Skeletal muscle satellite cell (primary cell): ENCODE results near the gene CTIF.

Experiments used
- H3K27me3 ChIP-seq: 2 replicates; pipeline ENCODE4 v1.7.0; 2013; ENCODE audit warnings: low read length; ENCODE audit not compliant: control insufficient read depth, insufficient read depth
- H3K36me3 ChIP-seq: 2 replicates; pipeline ENCODE4 v1.7.0; 2013; ENCODE audit warnings: mild to moderate bottlenecking, control low read depth, low read length; ENCODE audit not compliant: insufficient read depth
- H3K4me1 ChIP-seq: 2 replicates; pipeline ENCODE4 v1.7.0; 2013; ENCODE audit warnings: low read length; ENCODE audit not compliant: control insufficient read depth, insufficient read depth
- H3K4me2 ChIP-seq: 2 replicates; pipeline ENCODE4 v1.7.0; 2013; ENCODE audit warnings: mild to moderate bottlenecking, low read length
- H3K4me3 ChIP-seq: 2 replicates; pipeline ENCODE4 v1.7.0; 2013; ENCODE audit warnings: low read length
- H3K9ac ChIP-seq: 2 replicates; pipeline ENCODE4 v1.7.0; 2013; ENCODE audit warnings: mild to moderate bottlenecking, low read depth, low read length, moderate library complexity
- H3K9me3 ChIP-seq: replicated peaks from 2 replicates; pipeline ENCODE4 v1.7.0; 2013; ENCODE audit warnings: mild to moderate bottlenecking, control low read depth, low read length

CTIF gene

DNA sequence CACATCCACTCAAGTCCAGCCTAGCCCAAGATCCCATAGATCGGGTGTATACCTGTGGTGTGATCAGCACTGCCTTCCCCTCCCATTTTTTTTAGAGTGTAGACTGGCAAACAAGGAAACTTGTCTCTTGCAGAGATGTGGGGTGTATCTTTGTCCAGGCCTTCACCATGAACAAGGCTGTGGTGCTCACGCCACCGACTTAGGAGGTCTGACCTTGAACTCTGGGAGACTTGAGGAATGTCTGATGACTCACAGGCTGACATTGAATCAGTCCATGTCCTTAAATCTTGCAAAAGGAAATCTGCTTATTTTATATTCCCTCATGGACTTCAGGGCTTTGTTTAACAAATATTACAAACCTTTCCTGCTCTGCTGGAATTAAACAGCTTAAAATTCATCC, 4.5 kb upstream of the CTIF start:
- no peak overlapping the region for H3K4me3 ChIP-seq
- H3K9me3 ChIP-seq: no peaks in the 10 kb centered on the region
- H3K9ac ChIP-seq: no peak overlapping the region
- H3K4me1 ChIP-seq: peaks cover 34% of the 10 kb centered on the region
- H3K4me2 ChIP-seq: peak overlapping the region; percentile 47
- no peaks in the 10 kb centered on the region for H3K27me3 ChIP-seq
- no peaks in the 10 kb centered on the region for H3K36me3 ChIP-seq

DNA sequence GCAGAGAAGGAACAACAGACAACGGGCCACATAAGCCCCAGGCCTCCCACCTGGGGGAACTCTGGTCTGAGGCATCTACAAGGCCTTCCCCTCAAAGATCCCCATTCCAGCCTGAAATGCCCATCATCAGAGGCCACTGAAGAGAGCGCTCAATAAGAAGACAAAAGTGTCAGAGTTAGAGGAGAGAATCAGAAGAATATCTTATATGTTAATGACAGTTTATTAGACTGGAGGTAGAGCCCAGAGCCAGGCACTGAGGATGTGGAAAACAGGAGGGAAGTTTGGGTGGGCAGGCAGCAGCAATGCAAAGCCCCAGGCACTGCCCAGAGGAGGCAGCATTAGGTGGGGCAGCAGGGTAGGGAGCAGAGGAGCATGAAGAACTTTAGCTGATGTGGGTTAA, 2.9 kb upstream of the CTIF start:
- Histone ChIP-seq H3K9ac (no peak overlapping the region), H3K4me1 (peaks cover 22% of the 10 kb centered on the region), H3K27me3 (no peaks in the 10 kb centered on the region), H3K4me3 (no peak overlapping the region), H3K9me3 (no peaks in the 10 kb centered on the region), H3K4me2 (no peak overlapping the region), H3K36me3 (no peaks in the 10 kb centered on the region)

DNA sequence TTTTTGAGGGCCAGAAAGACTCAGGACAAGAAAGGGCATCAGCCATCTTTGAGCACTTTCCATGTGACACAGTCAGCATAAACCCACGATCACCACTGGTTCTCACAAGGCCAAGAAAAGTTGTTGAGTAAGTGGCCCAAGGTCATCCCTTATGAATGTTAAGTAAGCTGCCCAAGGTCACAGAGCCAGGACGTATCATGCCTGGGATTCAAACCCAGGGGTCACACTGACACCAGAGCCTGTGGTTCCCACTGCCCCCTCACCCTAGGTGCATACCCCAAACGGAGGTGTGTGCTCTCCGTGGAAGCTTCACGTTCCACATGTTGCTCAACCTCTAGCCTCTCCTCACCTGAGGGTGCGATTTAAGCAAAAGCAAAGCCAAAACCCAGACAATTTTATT, 2.3 kb upstream of the CTIF start:
- H3K4me1 ChIP-seq: peaks cover 25% of the 10 kb centered on the region
- no peaks in the 10 kb centered on the region for H3K9me3 ChIP-seq
- no peaks in the 10 kb centered on the region for H3K36me3 ChIP-seq
- H3K4me2 ChIP-seq: no peak overlapping the region
- H3K4me3 ChIP-seq: no peak overlapping the region
- no peaks in the 10 kb centered on the region for H3K27me3 ChIP-seq
- no peak overlapping the region for H3K9ac ChIP-seq

DNA sequence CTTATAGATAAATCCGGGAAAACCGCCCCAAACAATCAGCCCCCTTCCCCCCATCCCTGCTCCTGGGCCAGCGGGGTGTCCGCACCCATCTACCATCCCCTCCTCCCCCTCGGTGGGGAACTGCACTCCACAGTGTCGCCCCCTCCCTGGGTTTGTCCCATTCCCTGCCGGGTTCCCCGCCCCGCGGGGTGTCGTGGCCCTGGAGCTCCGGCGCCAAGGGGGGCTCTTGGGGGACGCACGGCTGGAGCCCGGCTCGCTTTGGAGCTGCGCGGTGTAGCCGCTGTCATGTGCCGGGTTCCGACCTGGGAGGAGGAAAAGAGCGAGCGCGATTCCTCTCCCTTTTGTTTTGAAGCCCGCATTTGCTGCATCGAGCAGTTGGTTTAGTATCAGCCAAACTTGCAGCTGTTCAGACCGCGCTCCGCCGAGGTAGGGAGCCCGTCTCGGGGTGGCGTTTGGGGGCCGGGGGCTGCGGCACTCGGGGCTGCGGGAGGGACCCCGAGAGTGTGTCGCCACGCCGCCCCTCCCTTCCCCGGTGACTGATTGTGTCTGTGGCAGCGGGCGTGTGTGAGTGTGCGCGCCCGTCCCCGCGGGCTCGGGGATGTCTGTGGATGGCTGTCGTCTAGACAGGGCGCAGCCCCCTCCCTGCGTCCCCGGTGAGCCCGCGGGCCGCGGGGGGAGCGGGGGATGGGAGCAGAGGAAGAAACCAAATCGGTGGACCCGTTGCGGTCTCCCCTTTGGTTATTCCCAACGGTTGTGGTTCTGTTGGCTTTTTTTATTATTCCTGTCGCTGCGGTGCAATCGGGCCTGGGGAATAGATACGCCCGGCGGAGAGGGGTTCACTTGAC, 797 bp downstream of the CTIF start:
- H3K36me3 ChIP-seq: peaks cover 8% of the 10 kb centered on the region
- peaks cover 26% of the 10 kb centered on the region for H3K4me1 ChIP-seq
- peak overlapping the region; percentile 78 for H3K4me2 ChIP-seq
- peak overlapping the region; percentile 91 for H3K4me3 ChIP-seq
- peak overlapping the region; percentile 87 for H3K9ac ChIP-seq
- H3K9me3 ChIP-seq: no peaks in the 10 kb centered on the region
- H3K27me3 ChIP-seq: no peaks in the 10 kb centered on the region

DNA sequence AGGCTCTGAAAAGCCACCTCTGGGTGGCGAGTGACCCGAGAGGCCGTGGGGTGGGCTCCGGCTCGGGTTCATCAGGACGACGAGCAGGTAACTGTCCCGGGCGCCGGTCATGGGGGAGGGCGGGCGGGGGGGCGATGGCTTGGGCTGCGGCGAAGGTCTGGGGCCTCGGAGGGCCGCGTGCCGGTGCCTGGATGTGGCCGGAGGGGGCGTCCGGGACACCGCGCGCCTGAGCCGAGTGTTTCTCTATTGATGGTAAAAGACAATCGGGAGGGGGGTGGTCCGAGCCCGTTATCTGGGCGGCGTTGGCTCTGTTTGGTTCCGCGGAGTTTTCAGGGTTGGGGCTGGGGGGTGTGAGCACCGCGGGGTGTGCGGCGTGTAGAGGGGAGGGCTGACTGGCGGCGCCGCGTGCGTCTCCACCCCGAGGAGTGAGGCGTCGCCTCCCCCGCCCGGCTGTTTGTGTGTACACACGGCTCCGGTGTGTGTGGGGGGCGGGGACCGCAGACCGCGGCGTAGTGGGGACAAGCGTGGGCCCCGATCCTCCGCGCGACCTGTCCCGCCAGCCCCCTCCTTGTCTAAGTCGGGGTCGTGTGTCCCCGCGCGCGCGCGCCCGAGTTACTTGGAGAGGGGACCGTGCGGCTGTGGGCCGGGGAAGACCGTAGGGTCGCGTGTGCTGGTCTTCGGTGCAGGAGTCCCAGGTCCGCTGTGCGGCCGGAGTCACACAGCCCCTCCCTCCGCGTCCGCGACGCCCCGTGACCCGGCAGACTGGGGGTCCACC, 1.6 kb downstream of the CTIF start:
- Histone ChIP-seq H3K9me3 (no peaks in the 10 kb centered on the region), H3K36me3 (peaks cover 8% of the 10 kb centered on the region), H3K9ac (peak overlapping the region; percentile 87), H3K4me1 (peaks cover 27% of the 10 kb centered on the region), H3K4me3 (peak overlapping the region; percentile 91), H3K4me2 (peak overlapping the region; percentile 78), H3K27me3 (no peaks in the 10 kb centered on the region)

DNA sequence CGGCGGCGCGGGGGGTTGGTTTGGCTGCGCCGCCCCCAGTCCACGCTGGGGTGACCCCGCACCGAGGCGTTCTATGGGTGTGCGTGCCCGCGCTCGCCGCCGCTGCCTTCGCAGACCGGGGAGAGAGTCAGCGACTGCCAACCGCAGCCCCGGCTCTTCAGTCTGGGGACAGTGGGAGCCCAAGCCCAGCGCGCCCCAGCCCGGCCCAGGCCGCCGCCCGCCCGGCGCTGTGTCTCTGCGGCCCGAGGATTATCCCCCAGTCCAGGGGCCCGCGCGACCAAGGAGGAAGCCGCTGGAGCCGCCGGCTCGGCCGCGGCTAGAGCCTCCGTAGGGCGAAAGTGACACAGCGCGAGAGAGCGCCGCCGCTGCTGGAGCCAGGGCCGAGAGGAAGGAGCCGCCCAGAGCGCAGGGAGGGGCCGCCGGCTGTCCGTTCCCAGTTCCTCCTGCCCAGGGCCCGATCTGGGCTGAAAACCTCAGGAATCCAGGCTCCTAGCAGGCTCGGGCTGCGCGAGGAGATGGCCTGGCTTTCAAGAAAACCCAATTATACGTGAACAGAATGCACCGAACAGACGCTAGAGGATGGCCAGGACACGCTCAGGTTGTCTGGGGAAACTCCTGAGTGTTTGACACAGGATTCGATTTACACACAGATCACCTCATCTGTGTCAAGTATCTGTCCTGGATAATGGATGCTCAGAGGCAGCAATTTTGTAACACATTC, 2.4 kb downstream of the CTIF start:
- Histone ChIP-seq H3K36me3 (peaks cover 8% of the 10 kb centered on the region), H3K9me3 (no peaks in the 10 kb centered on the region), H3K27me3 (no peaks in the 10 kb centered on the region), H3K4me3 (peak overlapping the region; percentile 91), H3K9ac (peak overlapping the region; percentile 87), H3K4me2 (peak overlapping the region; percentile 78), H3K4me1 (peaks cover 35% of the 10 kb centered on the region)

DNA sequence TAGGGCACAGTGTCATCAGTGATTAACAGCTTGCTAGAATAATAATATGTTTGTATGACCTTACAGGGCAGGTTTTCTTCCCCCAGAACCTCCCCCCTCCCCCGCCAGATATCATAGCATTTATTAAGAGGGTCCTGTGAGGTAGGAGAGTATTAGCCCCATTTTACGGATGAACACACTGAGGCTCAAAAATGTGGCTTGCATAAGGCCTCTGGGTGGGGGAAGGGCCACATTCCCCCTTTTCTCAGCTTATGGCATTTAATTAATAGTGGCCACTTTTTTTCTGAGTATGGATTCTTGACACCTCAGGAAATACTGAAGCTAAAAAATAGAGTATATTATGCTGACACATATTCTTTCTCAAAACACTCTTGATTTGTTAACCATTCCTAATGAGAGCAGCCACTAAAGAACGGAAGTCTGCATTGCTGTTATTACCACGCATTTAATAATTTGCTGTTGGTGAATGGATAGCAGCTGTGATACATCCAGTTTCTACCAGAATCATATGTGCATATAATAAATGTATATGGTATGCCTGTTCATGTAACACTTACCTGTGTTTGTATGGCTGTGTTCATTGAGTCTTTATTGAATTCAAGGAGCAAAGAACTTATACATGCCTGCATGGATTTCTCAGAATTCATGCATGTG, 3.0 kb downstream of the CTIF start:
- no peaks in the 10 kb centered on the region for H3K27me3 ChIP-seq
- H3K4me2 ChIP-seq: peak overlapping the region; percentile 78
- H3K9me3 ChIP-seq: no peaks in the 10 kb centered on the region
- peaks cover 8% of the 10 kb centered on the region for H3K36me3 ChIP-seq
- peak overlapping the region; percentile 91 for H3K4me3 ChIP-seq
- peaks cover 42% of the 10 kb centered on the region for H3K4me1 ChIP-seq
- peak overlapping the region; percentile 87 for H3K9ac ChIP-seq

DNA sequence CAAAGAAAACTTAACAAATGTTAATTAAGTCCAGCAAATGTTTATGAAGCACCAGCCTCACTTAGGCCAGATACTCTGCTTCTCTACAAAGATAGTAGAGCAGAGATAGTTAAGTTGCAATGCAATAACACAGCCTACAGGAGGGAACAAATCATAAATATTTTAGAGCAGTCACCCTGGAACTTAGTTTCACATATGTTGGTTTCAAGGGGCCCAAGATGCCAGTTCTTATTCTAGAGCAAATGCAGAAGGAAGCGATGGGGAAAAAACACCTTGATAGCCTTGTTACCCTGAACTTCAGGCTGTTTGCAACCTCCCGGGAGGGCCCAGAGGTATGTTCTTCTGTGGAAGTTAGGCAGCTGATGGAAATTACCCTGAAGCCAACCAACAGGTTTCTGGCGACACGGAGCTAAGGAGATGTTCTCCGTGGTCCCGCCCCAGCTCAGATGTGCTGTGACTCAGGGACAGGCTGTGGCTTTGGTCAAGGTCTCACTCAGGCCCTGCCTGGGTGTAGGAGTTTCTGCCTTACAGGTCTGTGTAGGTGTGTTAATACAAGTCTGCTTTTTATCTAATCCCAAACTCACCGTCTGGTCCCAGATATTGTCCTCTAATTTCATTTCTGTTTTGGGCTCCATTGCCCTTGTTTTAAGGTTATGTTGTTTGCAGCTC, 3.8 kb downstream of the CTIF start:
- Histone ChIP-seq H3K36me3 (peaks cover 8% of the 10 kb centered on the region), H3K4me2 (no peak overlapping the region), H3K4me3 (no peak overlapping the region), H3K4me1 (peaks cover 49% of the 10 kb centered on the region), H3K27me3 (no peaks in the 10 kb centered on the region), H3K9ac (no peak overlapping the region), H3K9me3 (no peaks in the 10 kb centered on the region)

DNA sequence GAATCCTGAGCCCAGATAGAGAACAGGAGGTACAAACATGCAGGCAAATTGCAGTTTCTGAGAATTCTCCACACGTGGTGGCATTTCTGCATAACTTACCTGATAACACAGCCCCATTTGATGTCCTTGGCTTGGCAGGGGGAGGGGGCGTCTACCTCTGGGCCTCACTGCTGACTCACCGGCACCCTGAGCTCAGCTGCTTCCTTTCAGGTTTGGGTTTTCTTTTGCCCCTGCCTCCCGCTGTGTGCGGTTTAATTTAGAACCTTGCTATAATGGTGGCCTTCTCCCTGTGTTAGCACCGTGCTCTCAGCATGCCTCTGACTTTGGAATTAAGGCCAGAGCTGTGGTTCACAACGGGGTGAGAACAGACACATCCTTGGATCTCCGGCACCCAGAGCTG, 4.4 kb downstream of the CTIF start:
- no peak overlapping the region for H3K9ac ChIP-seq
- H3K36me3 ChIP-seq: peaks cover 8% of the 10 kb centered on the region
- no peaks in the 10 kb centered on the region for H3K27me3 ChIP-seq
- no peaks in the 10 kb centered on the region for H3K9me3 ChIP-seq
- no peak overlapping the region for H3K4me2 ChIP-seq
- peaks cover 52% of the 10 kb centered on the region for H3K4me1 ChIP-seq
- no peak overlapping the region for H3K4me3 ChIP-seq

DNA sequence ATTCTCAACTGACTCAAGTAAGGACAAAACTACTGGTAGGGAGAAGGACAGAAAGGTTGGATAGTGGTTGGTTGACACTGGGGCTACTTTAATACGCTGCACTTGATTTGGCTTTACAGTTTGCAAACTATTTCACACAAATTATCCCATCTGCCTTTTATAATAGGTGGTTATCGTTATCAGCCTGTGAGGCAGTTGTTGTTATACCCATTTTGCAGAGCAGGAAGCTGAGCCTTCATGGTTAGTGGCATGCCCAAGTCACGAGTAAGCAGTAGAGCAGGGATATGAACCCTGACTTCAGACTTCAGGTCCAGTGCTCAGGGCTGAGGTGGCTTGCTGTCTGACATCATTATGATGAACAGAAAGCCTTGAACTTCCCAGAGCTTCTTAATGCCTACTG, 5.3 kb downstream of the CTIF start:
- peaks cover 53% of the 10 kb centered on the region for H3K4me1 ChIP-seq
- H3K9ac ChIP-seq: no peak overlapping the region
- H3K4me2 ChIP-seq: no peak overlapping the region
- H3K9me3 ChIP-seq: no peaks in the 10 kb centered on the region
- H3K4me3 ChIP-seq: no peak overlapping the region
- no peaks in the 10 kb centered on the region for H3K27me3 ChIP-seq
- peaks cover 8% of the 10 kb centered on the region for H3K36me3 ChIP-seq
